ENCODE results near the gene MTERF4.

MTERF4 gene

GRCh38 chr2:241102239-241102803 is at the start of gene MTERF4:
MTERF4 (minus strand) TSS chr2:241102287; CDS start chr2:241102273, 14 bp downstream.
- DNase-seq, result peak; percentile 90

- no peak for DNase-seq
These were observed 48.8 kb upstream of the MTERF4 start for GRCh38 chr2:241150660-241151530.

- DNase-seq, result peak; percentile 98
These were observed 48.0 kb upstream of the MTERF4 start, which contains the start of gene PPP1R7 for GRCh38 chr2:241149925-241150659. PPP1R7 (plus strand) TSS chr2:241150467; CDS start chr2:241150496, 29 bp downstream.

- no peak for DNase-seq
These were observed 47.5 kb upstream of the MTERF4 start for GRCh38 chr2:241149675-241149924.

GRCh38 chr2:241148891-241149674 is 47.0 kb upstream of the MTERF4 start, which contains the start of gene PASK:
PASK (minus strand) TSS chr2:241149472; CDS start chr2:241143032, 6,440 bp downstream.
- DNase-seq, result peak; percentile 95

GRCh38 chr2:241148239-241148638 is 46.2 kb upstream of the MTERF4 start:
- no peak for DNase-seq

GRCh38 chr2:241147336-241147735 is 45.2 kb upstream of the MTERF4 start:
- DNase-seq, result no peak

GRCh38 chr2:241146286-241146685 is 44.2 kb upstream of the MTERF4 start:
- no peak for DNase-seq

- DNase-seq, result no peak
These were observed 40.5 kb upstream of the MTERF4 start for GRCh38 chr2:241142593-241142992.

GRCh38 chr2:241142063-241142462 is 40.0 kb upstream of the MTERF4 start:
- no peak for DNase-seq

GRCh38 chr2:241141214-241141770 is 39.2 kb upstream of the MTERF4 start:
- no peak for DNase-seq

GRCh38 chr2:241140445-241140840 is 38.4 kb upstream of the MTERF4 start:
- no peak for DNase-seq

GRCh38 chr2:241139531-241140444 is 37.7 kb upstream of the MTERF4 start:
- DNase-seq, result no peak

- DNase-seq, result no peak
These were observed 36.4 kb upstream of the MTERF4 start for GRCh38 chr2:241138471-241138870.

GRCh38 chr2:241137276-241138190 is 35.4 kb upstream of the MTERF4 start:
- no peak for DNase-seq

- no peak for DNase-seq
These were observed 34.7 kb upstream of the MTERF4 start for GRCh38 chr2:241136661-241137260.

GRCh38 chr2:241136191-241136590 is 34.1 kb upstream of the MTERF4 start:
- no peak for DNase-seq

GRCh38 chr2:241135737-241136136 is 33.6 kb upstream of the MTERF4 start:
- no peak for DNase-seq

GRCh38 chr2:241134711-241135110 is 32.6 kb upstream of the MTERF4 start:
- no peak for DNase-seq

GRCh38 chr2:241133436-241133820 is 31.3 kb upstream of the MTERF4 start:
- no peak for DNase-seq

All from CD4-positive, alpha-beta T cell treated with Interleukin-10 for 1 hour (primary cell).